ENCODE results near the gene CHST14.

- TF ChIP-seq EZH2 (IDR thresholded peaks at IDR 0.05; ENCODE audit: low read depth, low read length, severe bottlenecking), result no peak
- no peak for TF ChIP-seq CTCF (IDR thresholded peaks at IDR 0.05; ENCODE audit: control extremely low read depth in 1 of 3, insufficient read depth in 1 of 3, low read depth in 1 of 3, low read length in 3 of 3)
- no peak for TF ChIP-seq USF2 (IDR thresholded peaks at IDR 0.05; ENCODE audit: low read length)
- no peak for TF ChIP-seq TCF12 (IDR thresholded peaks at IDR 0.05; ENCODE audit: low read depth, low read length)
- no peak for TF ChIP-seq TBP (IDR thresholded peaks at IDR 0.05; ENCODE audit: low read depth, low read length)
- no peak for TF ChIP-seq CBX8 (IDR thresholded peaks at IDR 0.05; ENCODE audit: borderline replicate concordance, low read depth, low read length)
- TF ChIP-seq SUZ12 (IDR thresholded peaks at IDR 0.05; ENCODE audit: low read length), result no peak
- no peak for TF ChIP-seq POLR2AphosphoS5 (IDR thresholded peaks at IDR 0.05; ENCODE audit: low read depth, low read length)
- TF ChIP-seq SRF (IDR thresholded peaks at IDR 0.05; ENCODE audit: low read depth, low read length), result no peak
- no peak for TF ChIP-seq GABPA (IDR thresholded peaks at IDR 0.05; ENCODE audit: borderline replicate concordance, insufficient read depth, low read length)
- TF ChIP-seq POLR2A (IDR thresholded peaks at IDR 0.05; ENCODE audit: control extremely low read depth in 1 of 2, low read depth in 2 of 2, low read length in 2 of 2), result no peak
- TF ChIP-seq CREB1 (IDR thresholded peaks at IDR 0.05), result no peak
- TF ChIP-seq CHD1 (IDR thresholded peaks at IDR 0.05; ENCODE audit: low read depth, low read length), result no peak
- no peak for TF ChIP-seq TAF7 (optimal IDR thresholded peaks at IDR 0.05; ENCODE audit: borderline replicate concordance, low read depth, low read length)
Observed at GRCh38 chr15:40444736-40445135, 26.0 kb upstream of the CHST14 start.
